ENCODE data around the gene DSG1. TPM values are rescaled to one million over a fixed set of nuclear protein-coding genes. Genes with fewer than 3 reads are reported as not detected.

Gene DSG1
- polyA plus RNA-seq (2013, experiment 1 of 2): 0.01 TPM
- not detected for polyA plus RNA-seq (2013, experiment 2 of 2)

DNA sequence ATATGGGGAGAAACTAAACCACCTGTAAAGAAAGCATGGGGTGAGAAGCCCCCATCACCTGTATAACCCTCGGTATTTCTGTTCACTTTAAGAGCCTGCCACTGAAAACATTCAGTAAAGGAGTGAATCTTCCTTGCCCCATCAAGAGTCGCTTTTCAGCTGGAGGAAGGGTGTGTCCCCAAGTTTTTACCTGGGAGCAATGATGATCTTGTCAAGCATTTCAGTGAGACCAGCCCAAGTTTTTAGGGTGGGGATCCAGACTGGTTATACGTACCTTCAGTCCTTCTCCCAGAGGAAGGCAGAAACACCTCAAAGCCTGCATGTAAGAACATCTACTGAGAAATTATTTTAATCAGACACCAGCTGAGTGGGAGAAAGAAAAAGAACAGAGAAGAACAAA lies at the start of gene DSG1:
Gene DSG1, plus strand, starts transcription at position 301 of the 400 bp plus-strand sequence. CDS start 141 bp downstream, outside the sequence.
- Histone ChIP-seq H3K9ac (ENCODE audit: low read depth, low read length, poor library complexity) (no peak within 1 kb of the TSS), H3K4me1 (ENCODE audit: control insufficient read depth in 2 of 2, insufficient read depth in 1 of 2, low read depth in 1 of 2, low read length in 2 of 2) (no peaks in the 10 kb centered on the region), H2BK15ac (ENCODE audit: low read length) (no peak within 1 kb of the TSS), H4K91ac (ENCODE audit: low read depth, low read length, poor library complexity) (no peak within 1 kb of the TSS), H3K4me3 (ENCODE audit: low read length in 2 of 2) (no peak within 1 kb of the TSS), H3K23ac (ENCODE audit: low read depth, low read length, poor library complexity) (no peak within 1 kb of the TSS), H2BK120ac (ENCODE audit: low read depth, low read length) (no peak within 1 kb of the TSS), H3K4ac (ENCODE audit: low read length) (no peak within 1 kb of the TSS), H3K4me2 (ENCODE audit: insufficient read depth, low read length, poor library complexity, severe bottlenecking) (no peak within 1 kb of the TSS), H2AFZ (ENCODE audit: low read length) (no peak within 1 kb of the TSS), H3K27me3 (ENCODE audit: control insufficient read depth in 3 of 3, insufficient read depth in 3 of 3, low read depth in 1 of 3, low read length in 3 of 3) (no peaks in the 10 kb centered on the region), H3K9me3 (replicated peaks in 1 of 2; ENCODE audit: control insufficient read depth in 2 of 2, insufficient read depth in 1 of 2, low read depth in 1 of 2, low read length in 2 of 2) (no peaks in the 10 kb centered on the region), H3K79me1 (ENCODE audit: low read depth, low read length) (no peaks in the 10 kb centered on the region), H3K36me3 (replicated peaks in 1 of 2; ENCODE audit: control insufficient read depth in 2 of 2, insufficient read depth in 2 of 2, low read length in 2 of 2) (no peaks in the 10 kb centered on the region), H2BK12ac (ENCODE audit: low read length) (no peak within 1 kb of the TSS), H3K27ac (replicated peaks; ENCODE audit: low read length) (no peak within 1 kb of the TSS), H3K14ac (ENCODE audit: low read length) (no peak within 1 kb of the TSS), H2AK5ac (ENCODE audit: low read depth, low read length) (no peak within 1 kb of the TSS), H2BK5ac (ENCODE audit: low read length) (no peak within 1 kb of the TSS), H4K8ac (ENCODE audit: low read depth, low read length) (no peak within 1 kb of the TSS), H3K18ac (ENCODE audit: low read length) (no peak within 1 kb of the TSS)
- DNase-seq (ENCODE audit: low spot score): no peak
- WGBS, 2 donors (ENCODE audit: extremely low coverage in 2 of 2, insufficient read length in 2 of 2, insufficient replicate concordance in 1 of 2): no CpG with 5 or more reads among the region's 3 CpGs

DNA sequence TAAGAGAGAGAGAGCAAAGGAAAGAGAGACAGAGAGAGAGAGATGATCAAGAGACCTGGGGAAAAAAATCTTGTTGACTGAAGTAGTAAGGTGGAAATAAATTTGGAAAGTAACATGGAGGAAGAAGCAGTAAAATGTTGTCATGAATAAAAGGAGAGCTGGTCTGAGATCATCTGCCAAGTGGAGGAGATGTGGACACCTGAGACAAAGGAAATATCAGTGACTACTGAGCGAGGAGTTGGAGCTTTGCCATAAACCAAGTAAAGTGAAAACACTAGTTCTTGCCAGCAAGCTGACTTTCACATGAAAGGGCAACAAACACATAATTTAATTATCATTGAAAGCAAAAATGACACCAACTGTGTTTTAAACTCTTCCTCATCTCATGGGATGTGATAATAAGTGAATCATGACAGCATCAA lies 49.0 kb upstream of the DSG1 start:
- Histone ChIP-seq H3K4me1 (ENCODE audit: control insufficient read depth in 2 of 2, insufficient read depth in 1 of 2, low read depth in 1 of 2, low read length in 2 of 2) (no peaks in the 10 kb centered on the region), H4K8ac (ENCODE audit: low read depth, low read length) (no peak overlapping the region), H2BK15ac (ENCODE audit: low read length) (no peak overlapping the region), H3K27ac (replicated peaks; ENCODE audit: low read length) (no peak overlapping the region), H3K23ac (ENCODE audit: low read depth, low read length, poor library complexity) (no peak overlapping the region), H3K4me2 (ENCODE audit: insufficient read depth, low read length, poor library complexity, severe bottlenecking) (no peak overlapping the region), H2BK12ac (ENCODE audit: low read length) (no peak overlapping the region), H3K9me3 (replicated peaks in 1 of 2; ENCODE audit: control insufficient read depth in 2 of 2, insufficient read depth in 1 of 2, low read depth in 1 of 2, low read length in 2 of 2) (no peaks in the 10 kb centered on the region), H2BK5ac (ENCODE audit: low read length) (no peak overlapping the region), H3K27me3 (ENCODE audit: control insufficient read depth in 3 of 3, insufficient read depth in 3 of 3, low read depth in 1 of 3, low read length in 3 of 3) (no peaks in the 10 kb centered on the region), H3K14ac (ENCODE audit: low read length) (no peak overlapping the region), H2BK120ac (ENCODE audit: low read depth, low read length) (no peak overlapping the region), H3K4ac (ENCODE audit: low read length) (no peak overlapping the region), H3K18ac (ENCODE audit: low read length) (no peak overlapping the region), H2AFZ (ENCODE audit: low read length) (no peak overlapping the region), H3K4me3 (ENCODE audit: low read length in 2 of 2) (no peak overlapping the region), H3K79me1 (ENCODE audit: low read depth, low read length) (no peaks in the 10 kb centered on the region), H2AK5ac (ENCODE audit: low read depth, low read length) (no peak overlapping the region), H4K91ac (ENCODE audit: low read depth, low read length, poor library complexity) (no peak overlapping the region), H3K36me3 (replicated peaks in 1 of 2; ENCODE audit: control insufficient read depth in 2 of 2, insufficient read depth in 2 of 2, low read length in 2 of 2) (no peaks in the 10 kb centered on the region), H3K9ac (ENCODE audit: low read depth, low read length, poor library complexity) (no peak overlapping the region)
- WGBS, 2 donors (ENCODE audit: extremely low coverage in 2 of 2, insufficient read length in 2 of 2, insufficient replicate concordance in 1 of 2): no CpG with 5 or more reads among the region's 1 CpG
- DNase-seq (ENCODE audit: low spot score): no peak

GRCh38 chr18:31269566-31269965 lies 48.4 kb upstream of the DSG1 start:
- Histone ChIP-seq H3K4me2 (ENCODE audit: insufficient read depth, low read length, poor library complexity, severe bottlenecking) (no peak overlapping the region), H3K18ac (ENCODE audit: low read length) (no peak overlapping the region), H3K79me1 (ENCODE audit: low read depth, low read length) (no peaks in the 10 kb centered on the region), H3K9me3 (replicated peaks in 1 of 2; ENCODE audit: control insufficient read depth in 2 of 2, insufficient read depth in 1 of 2, low read depth in 1 of 2, low read length in 2 of 2) (no peaks in the 10 kb centered on the region), H2BK5ac (ENCODE audit: low read length) (no peak overlapping the region), H3K14ac (ENCODE audit: low read length) (no peak overlapping the region), H2BK15ac (ENCODE audit: low read length) (no peak overlapping the region), H3K27me3 (ENCODE audit: control insufficient read depth in 3 of 3, insufficient read depth in 3 of 3, low read depth in 1 of 3, low read length in 3 of 3) (no peaks in the 10 kb centered on the region), H3K23ac (ENCODE audit: low read depth, low read length, poor library complexity) (no peak overlapping the region), H3K9ac (ENCODE audit: low read depth, low read length, poor library complexity) (no peak overlapping the region), H4K8ac (ENCODE audit: low read depth, low read length) (no peak overlapping the region), H3K4me3 (ENCODE audit: low read length in 2 of 2) (no peak overlapping the region), H3K36me3 (replicated peaks in 1 of 2; ENCODE audit: control insufficient read depth in 2 of 2, insufficient read depth in 2 of 2, low read length in 2 of 2) (no peaks in the 10 kb centered on the region), H2AK5ac (ENCODE audit: low read depth, low read length) (no peak overlapping the region), H3K4ac (ENCODE audit: low read length) (no peak overlapping the region), H4K91ac (ENCODE audit: low read depth, low read length, poor library complexity) (no peak overlapping the region), H3K4me1 (ENCODE audit: control insufficient read depth in 2 of 2, insufficient read depth in 1 of 2, low read depth in 1 of 2, low read length in 2 of 2) (no peaks in the 10 kb centered on the region), H2BK120ac (ENCODE audit: low read depth, low read length) (no peak overlapping the region), H3K27ac (replicated peaks; ENCODE audit: low read length) (no peak overlapping the region), H2BK12ac (ENCODE audit: low read length) (no peak overlapping the region), H2AFZ (ENCODE audit: low read length) (no peak overlapping the region)
- WGBS, 2 donors (ENCODE audit: extremely low coverage in 2 of 2, insufficient read length in 2 of 2, insufficient replicate concordance in 1 of 2): no CpG with 5 or more reads among the region's 6 CpGs
- DNase-seq (ENCODE audit: low spot score): no peak

- Histone ChIP-seq H2BK12ac (ENCODE audit: low read length) (no peak overlapping the region), H2AFZ (ENCODE audit: low read length) (no peak overlapping the region), H3K14ac (ENCODE audit: low read length) (no peak overlapping the region), H2AK5ac (ENCODE audit: low read depth, low read length) (no peak overlapping the region), H2BK15ac (ENCODE audit: low read length) (no peak overlapping the region), H3K23ac (ENCODE audit: low read depth, low read length, poor library complexity) (no peak overlapping the region), H3K4me1 (ENCODE audit: control insufficient read depth in 2 of 2, insufficient read depth in 1 of 2, low read depth in 1 of 2, low read length in 2 of 2) (peaks cover 0 to 2% of the 10 kb centered on the region in 2 donors), H3K79me1 (ENCODE audit: low read depth, low read length) (no peaks in the 10 kb centered on the region), H3K4me3 (ENCODE audit: low read length in 2 of 2) (no peak overlapping the region), H4K91ac (ENCODE audit: low read depth, low read length, poor library complexity) (no peak overlapping the region), H3K18ac (ENCODE audit: low read length) (no peak overlapping the region), H3K4me2 (ENCODE audit: insufficient read depth, low read length, poor library complexity, severe bottlenecking) (no peak overlapping the region), H4K8ac (ENCODE audit: low read depth, low read length) (no peak overlapping the region), H3K36me3 (replicated peaks in 1 of 2; ENCODE audit: control insufficient read depth in 2 of 2, insufficient read depth in 2 of 2, low read length in 2 of 2) (no peaks in the 10 kb centered on the region), H3K9ac (ENCODE audit: low read depth, low read length, poor library complexity) (no peak overlapping the region), H2BK120ac (ENCODE audit: low read depth, low read length) (no peak overlapping the region), H2BK5ac (ENCODE audit: low read length) (no peak overlapping the region), H3K27ac (replicated peaks; ENCODE audit: low read length) (no peak overlapping the region), H3K4ac (ENCODE audit: low read length) (no peak overlapping the region), H3K27me3 (ENCODE audit: control insufficient read depth in 3 of 3, insufficient read depth in 3 of 3, low read depth in 1 of 3, low read length in 3 of 3) (no peaks in the 10 kb centered on the region), H3K9me3 (replicated peaks in 1 of 2; ENCODE audit: control insufficient read depth in 2 of 2, insufficient read depth in 1 of 2, low read depth in 1 of 2, low read length in 2 of 2) (no peaks in the 10 kb centered on the region)
- no CpG with 5 or more reads among the region's 4 CpGs for WGBS, 2 donors (ENCODE audit: extremely low coverage in 2 of 2, insufficient read length in 2 of 2, insufficient replicate concordance in 1 of 2)
- no peak for DNase-seq (ENCODE audit: low spot score)
These were observed 47.4 kb upstream of the DSG1 start for GRCh38 chr18:31270578-31270977.
